GM12864 (cell line): Measurements from ENCODE around the gene PPRC1.
A peak's percentile ranks its signal among the peaks of the same experiment; 100 is the strongest.

Experiments used
- DNase-seq: peaks from one replicate; pipeline ENCODE4 v3.0.0-alpha.2; 2011; ENCODE audit warnings: low read depth
- H3K4me3 ChIP-seq: 2 replicates; pipeline ENCODE4 v1.5.1; 2011; ENCODE audit warnings: mild to moderate bottlenecking, low read depth, low read length, control low read depth
- CTCF ChIP-seq: IDR thresholded peaks from 2 replicates; pipeline ENCODE4 v1.5.1; 2011; ENCODE audit warnings: low read depth, mild to moderate bottlenecking, moderate library complexity, low read length, control low read depth, inconsistent platforms; ENCODE audit errors: missing control alignments

Gene PPRC1

GRCh38 chr10:102131286-102132170 is 1.3 kb upstream of the PPRC1 start:
- no peak for TF ChIP-seq CTCF
- H3K4me3 ChIP-seq: no peak overlapping the region
- DNase-seq: no peak

DNA sequence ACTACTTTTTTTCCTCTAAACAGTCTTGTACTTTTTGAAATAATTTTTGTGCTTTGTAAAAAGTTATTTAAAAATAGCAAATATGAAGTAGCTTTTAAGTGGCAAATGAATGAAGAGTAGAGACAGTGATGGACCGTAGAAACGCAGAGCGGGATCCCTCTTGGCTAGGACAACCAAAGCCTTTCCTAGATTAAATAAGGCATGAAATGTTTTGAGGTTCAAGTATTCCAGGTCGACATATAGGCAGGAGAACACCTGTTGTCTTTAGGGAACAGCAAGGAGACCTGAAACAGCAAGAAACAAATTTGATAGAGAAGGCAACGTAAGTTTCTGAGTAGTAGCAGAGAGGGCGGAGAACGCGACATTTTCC is 662 bp upstream of the PPRC1 start:
- DNase-seq: no peak
- peak overlapping the region; percentile 99; the same call in 1 of the 2 replicates for H3K4me3 ChIP-seq
- no peak for TF ChIP-seq CTCF

- TF ChIP-seq CTCF: no peak
- DNase-seq: no peak
Measured at GRCh38 chr10:102133373-102134195, 744 bp downstream of the PPRC1 start.

DNA sequence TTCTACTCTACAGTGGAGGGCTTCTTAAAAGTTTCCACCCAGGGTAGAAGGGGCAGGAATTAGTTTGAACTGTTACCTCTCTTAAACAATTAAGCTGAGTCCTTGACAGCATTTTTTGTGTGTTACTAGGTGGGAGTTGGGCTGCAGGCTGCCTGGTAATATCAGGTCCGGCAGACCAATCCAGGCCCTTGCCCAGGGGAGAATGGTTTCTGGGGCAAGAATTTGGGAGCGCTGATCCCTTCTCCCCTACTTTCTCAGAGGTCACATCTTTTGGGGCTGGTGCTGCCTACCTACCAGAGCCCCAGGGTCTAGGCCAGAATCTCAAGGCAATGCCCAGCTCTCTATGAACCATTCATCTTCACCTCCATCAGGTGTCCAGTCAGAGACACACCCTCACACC is 1.6 kb downstream of the PPRC1 start:
- TF ChIP-seq CTCF: no peak
- peak overlapping the region; percentile 99 for H3K4me3 ChIP-seq
- no peak for DNase-seq

More at GRCh38 chr10:102133373-102134195, 744 bp downstream of the PPRC1 start:
- peak overlapping the region; percentile 99 for H3K4me3 ChIP-seq

GRCh38 chr10:102135956-102136526 is 3.2 kb downstream of the PPRC1 start:
- DNase-seq: no peak
- no peak for TF ChIP-seq CTCF

DNA sequence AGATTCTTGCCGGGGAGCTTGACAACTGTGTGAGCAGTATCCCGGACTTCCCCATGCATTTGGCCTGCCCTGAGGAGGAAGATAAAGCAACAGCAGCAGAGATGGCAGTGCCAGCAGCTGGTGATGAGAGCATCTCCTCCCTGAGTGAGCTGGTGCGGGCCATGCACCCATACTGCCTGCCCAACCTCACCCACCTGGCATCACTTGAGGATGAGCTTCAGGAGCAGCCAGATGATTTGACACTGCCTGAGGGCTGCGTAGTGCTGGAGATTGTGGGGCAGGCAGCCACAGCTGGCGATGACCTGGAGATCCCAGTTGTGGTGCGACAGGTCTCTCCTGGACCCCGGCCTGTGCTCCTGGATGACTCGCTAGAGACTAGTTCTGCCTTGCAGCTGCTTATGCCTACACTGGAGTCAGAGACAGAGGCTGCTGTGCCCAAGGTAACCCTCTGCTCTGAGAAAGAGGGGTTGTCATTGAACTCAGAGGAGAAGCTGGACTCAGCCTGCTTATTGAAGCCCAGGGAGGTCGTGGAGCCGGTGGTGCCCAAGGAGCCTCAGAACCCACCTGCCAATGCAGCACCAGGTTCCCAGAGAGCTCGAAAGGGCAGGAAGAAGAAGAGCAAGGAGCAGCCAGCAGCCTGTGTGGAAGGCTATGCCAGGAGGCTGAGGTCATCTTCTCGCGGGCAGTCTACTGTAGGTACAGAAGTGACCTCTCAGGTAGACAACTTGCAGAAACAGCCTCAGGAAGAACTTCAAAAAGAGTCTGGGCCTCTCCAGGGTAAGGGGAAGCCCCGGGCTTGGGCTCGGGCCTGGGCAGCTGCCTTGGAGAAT is 6.7 kb downstream of the PPRC1 start:
- no peak for DNase-seq
- TF ChIP-seq CTCF: no peak
- H3K4me3 ChIP-seq: no peak overlapping the region

More at GRCh38 chr10:102135956-102136526, 3.2 kb downstream of the PPRC1 start:
- no peak overlapping the region for H3K4me3 ChIP-seq
